ENCODE measurements around the gene RAB27B. TPM values are rescaled to one million over a fixed set of nuclear protein-coding genes. Genes with fewer than 3 reads are reported as not detected.

RAB27B gene
- total and polyA plus RNA-seq, 2 of the 8 experiments (the other 6 are each of a cell fraction or from before 2014, with no cell fraction given) = 0.05 to 0.60 TPM

Other genes starting within 250 kb of the RAB27B start
- 0.15 and 0.22 TPM in 2 replicates for gene DYNAP, start 237.2 kb upstream of the RAB27B start, total RNA-seq (2021; fragmentation: NEBNext Ultra II Directional; extraction: Animal tissue kit (Norgen Biotek cat#: 25700))
- gene DYNAP, start 237.2 kb upstream of the RAB27B start, polyA plus RNA-seq (2011; rRNA removed) = 1.1 and 1.5 TPM in 2 replicates
- 0.80 and 0.92 TPM in 2 replicates for gene CCDC68, start 131.0 kb downstream of the RAB27B start, total RNA-seq (2021; fragmentation: NEBNext Ultra II Directional; extraction: Animal tissue kit (Norgen Biotek cat#: 25700))
- 0.06 TPM in 2 replicates for gene CCDC68, start 131.0 kb downstream of the RAB27B start, polyA plus RNA-seq (2011; rRNA removed)